T-helper 2 cell treated with Interferon-gamma antibody and Interleukin-4, amounts not matched to agents 5 μg/mL and 100 μg/mL, for 36 hours (primary cell): Measurements from ENCODE around the gene TRPC4.

Experiments
- DNase-seq: peaks from one replicate; pipeline ENCODE4 v3.0.0; 2021; ENCODE audit warnings: low spot score
- H3K27ac Mint-ChIP-seq: one replicate; pipeline ENCODE4 v1.8.0; 2021; ENCODE audit warnings: mild to moderate bottlenecking, mixed read lengths
- H3K27me3 Mint-ChIP-seq: one replicate; pipeline ENCODE4 v1.8.0; 2021; ENCODE audit warnings: low read depth, mixed read lengths
- H3K36me3 Mint-ChIP-seq: one replicate; pipeline ENCODE4 v1.8.0; 2021; ENCODE audit warnings: low read depth, mixed read lengths
- H3K4me1 Mint-ChIP-seq: one replicate; pipeline ENCODE4 v1.8.0; 2021; ENCODE audit warnings: low read depth, mixed read lengths
- H3K4me3 Mint-ChIP-seq: one replicate; pipeline ENCODE4 v1.8.0; 2022; ENCODE audit warnings: mild to moderate bottlenecking, moderate library complexity, mixed read lengths
- H3K9me3 Mint-ChIP-seq: one replicate; pipeline ENCODE4 v1.8.0; 2021; ENCODE audit warnings: mixed read lengths

The TRPC4 gene

GRCh38 chr13:37869756-37870488, at the start of gene TRPC4:
Gene TRPC4, minus strand, starts transcription at chr13:37869772. Its CDS starts 86,439 bp downstream, at chr13:37783333.
- Mint-ChIP-seq H3K27me3 (peaks cover 38% of the 10 kb centered on the region), H3K36me3 (no peaks in the 10 kb centered on the region), H3K9me3 (no peaks in the 10 kb centered on the region), H3K4me1 (peaks cover 2% of the 10 kb centered on the region), H3K27ac (no peak within 1 kb of the TSS), H3K4me3 (peak within 1 kb of the TSS; percentile 18)
- DNase-seq, result no peak

- Mint-ChIP-seq H3K4me3 (no peak overlapping the region), H3K9me3 (no peaks in the 10 kb centered on the region), H3K27ac (no peak overlapping the region), H3K36me3 (no peaks in the 10 kb centered on the region), H3K4me1 (no peaks in the 10 kb centered on the region), H3K27me3 (no peaks in the 10 kb centered on the region)
- DNase-seq, result no peak
Observed at GRCh38 chr13:37918751-37919150, 49.2 kb upstream of the TRPC4 start.

GRCh38 chr13:37918116-37918714, 48.6 kb upstream of the TRPC4 start:
- H3K27me3 Mint-ChIP-seq, result no peaks in the 10 kb centered on the region
- no peaks in the 10 kb centered on the region for H3K9me3 Mint-ChIP-seq
- H3K4me1 Mint-ChIP-seq, result no peaks in the 10 kb centered on the region
- H3K36me3 Mint-ChIP-seq, result no peaks in the 10 kb centered on the region
- no peak overlapping the region for H3K4me3 Mint-ChIP-seq
- DNase-seq, result no peak
- H3K27ac Mint-ChIP-seq, result no peak overlapping the region

- Mint-ChIP-seq H3K9me3 (peaks cover 4% of the 10 kb centered on the region), H3K27me3 (no peaks in the 10 kb centered on the region), H3K36me3 (no peaks in the 10 kb centered on the region), H3K4me3 (no peak overlapping the region), H3K27ac (no peak overlapping the region), H3K4me1 (no peaks in the 10 kb centered on the region)
- DNase-seq, result no peak
Observed at GRCh38 chr13:37914781-37915391, 45.3 kb upstream of the TRPC4 start.

GRCh38 chr13:37910790-37911189, 41.2 kb upstream of the TRPC4 start:
- Mint-ChIP-seq H3K27me3 (no peaks in the 10 kb centered on the region), H3K36me3 (no peaks in the 10 kb centered on the region), H3K27ac (no peak overlapping the region), H3K4me1 (no peaks in the 10 kb centered on the region), H3K9me3 (peaks cover 9% of the 10 kb centered on the region), H3K4me3 (no peak overlapping the region)
- DNase-seq, result no peak

GRCh38 chr13:37906880-37907279, 37.3 kb upstream of the TRPC4 start:
- H3K36me3 Mint-ChIP-seq, result no peaks in the 10 kb centered on the region
- no peaks in the 10 kb centered on the region for H3K27me3 Mint-ChIP-seq
- peaks cover 18% of the 10 kb centered on the region for H3K9me3 Mint-ChIP-seq
- no peak overlapping the region for H3K27ac Mint-ChIP-seq
- no peaks in the 10 kb centered on the region for H3K4me1 Mint-ChIP-seq
- H3K4me3 Mint-ChIP-seq, result no peak overlapping the region
- DNase-seq, result no peak

- no peak overlapping the region for H3K4me3 Mint-ChIP-seq
- H3K27me3 Mint-ChIP-seq, result no peaks in the 10 kb centered on the region
- H3K4me1 Mint-ChIP-seq, result no peaks in the 10 kb centered on the region
- no peak for DNase-seq
- H3K36me3 Mint-ChIP-seq, result no peaks in the 10 kb centered on the region
- H3K9me3 Mint-ChIP-seq, result peaks cover 15% of the 10 kb centered on the region
- no peak overlapping the region for H3K27ac Mint-ChIP-seq
Observed at GRCh38 chr13:37905736-37906135, 36.2 kb upstream of the TRPC4 start.

- Mint-ChIP-seq H3K4me1 (no peaks in the 10 kb centered on the region), H3K9me3 (peaks cover 13% of the 10 kb centered on the region), H3K36me3 (no peaks in the 10 kb centered on the region), H3K4me3 (no peak overlapping the region), H3K27me3 (no peaks in the 10 kb centered on the region), H3K27ac (no peak overlapping the region)
- no peak for DNase-seq
Observed at GRCh38 chr13:37899753-37900152, 30.2 kb upstream of the TRPC4 start.

- Mint-ChIP-seq H3K36me3 (no peaks in the 10 kb centered on the region), H3K9me3 (no peaks in the 10 kb centered on the region), H3K27ac (no peak overlapping the region), H3K4me1 (no peaks in the 10 kb centered on the region), H3K27me3 (no peaks in the 10 kb centered on the region), H3K4me3 (no peak overlapping the region)
- no peak for DNase-seq
Observed at GRCh38 chr13:37893321-37893720, 23.7 kb upstream of the TRPC4 start.

- H3K27me3 Mint-ChIP-seq, result no peaks in the 10 kb centered on the region
- no peaks in the 10 kb centered on the region for H3K4me1 Mint-ChIP-seq
Observed at GRCh38 chr13:37889820-37890219, 20.2 kb upstream of the TRPC4 start.

GRCh38 chr13:37889102-37889501, 19.5 kb upstream of the TRPC4 start:
- Mint-ChIP-seq H3K4me1 (no peaks in the 10 kb centered on the region), H3K27me3 (no peaks in the 10 kb centered on the region), H3K4me3 (no peak overlapping the region), H3K36me3 (no peaks in the 10 kb centered on the region), H3K9me3 (no peaks in the 10 kb centered on the region), H3K27ac (no peak overlapping the region)
- no peak for DNase-seq

More at GRCh38 chr13:37889820-37890219, 20.2 kb upstream of the TRPC4 start:
- Mint-ChIP-seq H3K4me3 (no peak overlapping the region), H3K27ac (no peak overlapping the region), H3K9me3 (no peaks in the 10 kb centered on the region), H3K36me3 (no peaks in the 10 kb centered on the region)
- DNase-seq, result no peak

GRCh38 chr13:37886879-37887278, 17.3 kb upstream of the TRPC4 start:
- Mint-ChIP-seq H3K4me1 (no peaks in the 10 kb centered on the region), H3K36me3 (no peaks in the 10 kb centered on the region), H3K27me3 (no peaks in the 10 kb centered on the region), H3K4me3 (no peak overlapping the region), H3K9me3 (no peaks in the 10 kb centered on the region), H3K27ac (no peak overlapping the region)
- no peak for DNase-seq

- Mint-ChIP-seq H3K4me1 (no peaks in the 10 kb centered on the region), H3K27me3 (no peaks in the 10 kb centered on the region), H3K36me3 (no peaks in the 10 kb centered on the region), H3K4me3 (no peak overlapping the region), H3K9me3 (no peaks in the 10 kb centered on the region), H3K27ac (no peak overlapping the region)
- no peak for DNase-seq
Observed at GRCh38 chr13:37884674-37885073, 15.1 kb upstream of the TRPC4 start.

- Mint-ChIP-seq H3K27ac (no peak overlapping the region), H3K4me1 (no peaks in the 10 kb centered on the region), H3K9me3 (no peaks in the 10 kb centered on the region), H3K4me3 (no peak overlapping the region), H3K36me3 (no peaks in the 10 kb centered on the region), H3K27me3 (no peaks in the 10 kb centered on the region)
- DNase-seq, result no peak
Observed at GRCh38 chr13:37884026-37884425, 14.5 kb upstream of the TRPC4 start.
